H9 (cell line): ENCODE measurements around the gene KMT2C. TPM values are rescaled to one million over a fixed set of nuclear protein-coding genes. Genes with fewer than 3 reads are reported as not detected.

ENCODE experiments used
- DNase-seq: peaks from one replicate; pipeline ENCODE4 v3.0.0-alpha.2; 2017
- H2AFZ ChIP-seq: one replicate; pipeline ENCODE4 v1.6.1; 2013; ENCODE audit warnings: mild to moderate bottlenecking, low read length, control low read depth, moderate library complexity
- H2AK5ac ChIP-seq: 2 replicates; pipeline ENCODE4 v1.6.1; 2013; ENCODE audit warnings: low read length, control low read depth, mixed read lengths; ENCODE audit not compliant: insufficient read length
- H2BK120ac ChIP-seq: one replicate; pipeline ENCODE4 v1.6.1; 2013; ENCODE audit warnings: low read depth, mild to moderate bottlenecking, low read length, control low read depth, inconsistent platforms; ENCODE audit not compliant: poor library complexity, severe bottlenecking
- H2BK12ac ChIP-seq: 2 replicates; pipeline ENCODE4 v1.6.1; 2013; ENCODE audit warnings: low read length, control low read depth, mixed read lengths, low read depth; ENCODE audit not compliant: insufficient read length
- H2BK15ac ChIP-seq: 2 replicates; pipeline ENCODE4 v1.6.1; 2013; ENCODE audit warnings: low read depth, low read length, control low read depth
- H2BK20ac ChIP-seq: one replicate; pipeline ENCODE4 v1.6.1; 2013; ENCODE audit warnings: low read depth, mild to moderate bottlenecking, low read length, control low read depth, inconsistent platforms; ENCODE audit not compliant: poor library complexity, severe bottlenecking
- H2BK5ac ChIP-seq: 2 replicates; pipeline ENCODE4 v1.6.1; 2013; ENCODE audit warnings: low read length, control low read depth, mixed read lengths; ENCODE audit not compliant: insufficient read length
- H3K14ac ChIP-seq: 2 replicates; pipeline ENCODE4 v1.6.1; 2013; ENCODE audit warnings: low read length, control low read depth; ENCODE audit not compliant: insufficient read depth
- H3K18ac ChIP-seq: 2 replicates; pipeline ENCODE4 v1.6.1; 2013; ENCODE audit warnings: low read depth, mild to moderate bottlenecking, mixed read lengths, low read length, control low read depth; ENCODE audit not compliant: insufficient read length
- H3K23ac ChIP-seq: 2 replicates; pipeline ENCODE4 v1.6.1; 2013; ENCODE audit warnings: low read length, control low read depth, mixed read lengths, low read depth; ENCODE audit not compliant: insufficient read length
- H3K23me2 ChIP-seq: 2 replicates; pipeline ENCODE4 v1.6.1; 2013; ENCODE audit warnings: low read depth, mild to moderate bottlenecking, mixed read lengths, low read length, control low read depth; ENCODE audit not compliant: insufficient read length, poor library complexity, severe bottlenecking
- H3K27ac ChIP-seq: 2 replicates; pipeline ENCODE4 v1.5.1; 2013; ENCODE audit warnings: low read length, control low read depth, mixed read lengths, low read depth; ENCODE audit not compliant: insufficient read length
- H3K27me3 ChIP-seq: 2 replicates; pipeline ENCODE4 v1.6.1; 2013; ENCODE audit warnings: low read length, control low read depth, inconsistent platforms; ENCODE audit not compliant: insufficient read depth
- H3K4ac ChIP-seq: 2 replicates; pipeline ENCODE4 v1.6.1; 2013; ENCODE audit warnings: low read depth, mild to moderate bottlenecking, control low read depth, inconsistent platforms, low read length, moderate library complexity
- H3K4me1 ChIP-seq: 2 replicates; pipeline ENCODE4 v1.6.1; 2013; ENCODE audit warnings: low read length, control low read depth, inconsistent platforms; ENCODE audit not compliant: insufficient read depth
- H3K4me2 ChIP-seq: 2 replicates; pipeline ENCODE4 v1.6.1; 2013; ENCODE audit warnings: low read length, control low read depth, mixed read lengths; ENCODE audit not compliant: insufficient read length, insufficient read depth
- H3K56ac ChIP-seq: 2 replicates; pipeline ENCODE4 v1.6.1; 2013; ENCODE audit warnings: low read depth, mild to moderate bottlenecking, mixed read lengths, low read length, control low read depth; ENCODE audit not compliant: insufficient read length
- H3K79me1 ChIP-seq: 2 replicates; pipeline ENCODE4 v1.6.1; 2013; ENCODE audit warnings: low read depth, mild to moderate bottlenecking, moderate library complexity, low read length, control low read depth, inconsistent platforms; ENCODE audit not compliant: insufficient read depth, poor library complexity, severe bottlenecking
- H3K79me2 ChIP-seq: 2 replicates; pipeline ENCODE4 v1.6.1; 2013; ENCODE audit warnings: low read length, control low read depth, inconsistent platforms; ENCODE audit not compliant: insufficient read depth
- H3K9ac ChIP-seq: 2 replicates; pipeline ENCODE4 v1.6.1; 2013; ENCODE audit warnings: low read length, control low read depth, mixed read lengths; ENCODE audit not compliant: insufficient read length; ENCODE audit errors: extremely low read depth
- H3K9me3 ChIP-seq: one replicate; pipeline ENCODE4 v1.6.1; 2013; ENCODE audit warnings: low read depth, low read length, inconsistent platforms; ENCODE audit not compliant: control insufficient read depth
- H3T11ph ChIP-seq: one replicate; pipeline ENCODE4 v1.6.1; 2013; ENCODE audit warnings: mild to moderate bottlenecking, low read length, control low read depth, inconsistent platforms
- H4K20me1 ChIP-seq: one replicate; pipeline ENCODE4 v1.6.1; 2013; ENCODE audit not compliant: control insufficient read depth, insufficient read length, insufficient read depth
- H4K5ac ChIP-seq: 2 replicates; pipeline ENCODE4 v1.6.1; 2013; ENCODE audit warnings: low read depth, mild to moderate bottlenecking, mixed read lengths, low read length, control low read depth; ENCODE audit not compliant: insufficient read length
- H4K8ac ChIP-seq: replicated peaks from 2 replicates; pipeline ENCODE4 v1.6.1; 2013; ENCODE audit warnings: low read length, control low read depth, mixed read lengths, low read depth; ENCODE audit not compliant: insufficient read length
- H4K91ac ChIP-seq: 2 replicates; pipeline ENCODE4 v1.6.1; 2013; ENCODE audit warnings: low read depth, mild to moderate bottlenecking, moderate library complexity, mixed read lengths, low read length, control low read depth; ENCODE audit not compliant: insufficient read length
- H3K27ac Mint-ChIP-seq, 3 experiments: 2 replicates in 2 of 3; 3 replicates in 1 of 3; pipeline ENCODE4 v1.8.0; 2020 to 2021; ENCODE audit warnings: mixed read lengths in 3 of 3, mild to moderate bottlenecking in 1 of 3, moderate library complexity in 1 of 3
- H3K27me3 Mint-ChIP-seq: 2 replicates; pipeline ENCODE4 v1.8.0; 2021; ENCODE audit warnings: low read depth, mild to moderate bottlenecking, moderate library complexity, mixed read lengths
- H3K36me3 Mint-ChIP-seq, 3 experiments: 2 replicates in 2 of 3; 3 replicates in 1 of 3; pipeline ENCODE4 v1.8.0; 2020 to 2021; ENCODE audit warnings: low read depth in 3 of 3, mixed read lengths in 3 of 3; ENCODE audit not compliant: insufficient read depth in 1 of 3
- H3K4me1 Mint-ChIP-seq, 2 experiments: 2 replicates each; pipeline ENCODE4 v1.8.0; 2020; ENCODE audit warnings: mixed read lengths in 2 of 2
- H3K4me3 Mint-ChIP-seq, 2 experiments: 2 replicates in 1 of 2; 3 replicates in 1 of 2; pipeline ENCODE4 v1.8.0; 2020 to 2021; ENCODE audit warnings: mild to moderate bottlenecking in 2 of 2, mixed read lengths in 2 of 2, moderate library complexity in 1 of 2
- H3K9me3 Mint-ChIP-seq, 2 experiments: 2 replicates in 1 of 2; 3 replicates in 1 of 2; pipeline ENCODE4 v1.8.0; 2020; ENCODE audit warnings: mild to moderate bottlenecking in 2 of 2, mixed read lengths in 2 of 2, moderate library complexity in 1 of 2
- CTCF ChIP-seq: fragments of 200-600 bp; sonication (generic); conservative IDR thresholded peaks from 3 replicates; pipeline ENCODE4 v1.8.0; 2021; ENCODE audit warnings: antibody characterized with exemption, mild to moderate bottlenecking
- WGBS: extraction: QIAGEN DNeasy Blood & Tissue Kit; methylation state at CpG from one replicate; pipeline ENCODE4 v1.1.7; 2013; ENCODE audit warnings: missing lambda C conversion rate, low lambda C conversion rate, mixed read lengths; ENCODE audit not compliant: insufficient read length; ENCODE audit errors: extremely low coverage; 5-methylcytosine and 5-hydroxymethylcytosine counted together
- total RNA-seq: library from RNA; stranded (reverse); gene quantifications from 2 replicates; pipeline ENCODE4 v1.2.1, GENCODE V29; 2021

The KMT2C gene
- total RNA-seq, 1 experiment from 2014 or later, result 32.2 TPM

- H2BK15ac ChIP-seq, result no peak overlapping the region
- no peaks in the 10 kb centered on the region for H3K79me1 ChIP-seq
- no peaks in the 10 kb centered on the region for H3K4me1 ChIP-seq
- no peaks in the 10 kb centered on the region for H3K9me3 ChIP-seq
- H2BK12ac ChIP-seq, result no peak overlapping the region
- no peaks in the 10 kb centered on the region for H3K27me3 Mint-ChIP-seq
- peaks cover 0 to 2% of the 10 kb centered on the region in 2 experiments; a peak in 1 of 4 replicates for H3K4me1 Mint-ChIP-seq
- no peak overlapping the region for H3K9ac ChIP-seq
- H2AFZ ChIP-seq, result no peak overlapping the region
- H3K36me3 Mint-ChIP-seq, result peaks cover 8 to 23% (median 13%) of the 10 kb centered on the region in 3 experiments; a peak in 5 of 7 replicates
- WGBS, result no CpG with 5 or more reads among the region's 5 CpGs
- no peak overlapping the region for H4K5ac ChIP-seq
- no peaks in the 10 kb centered on the region for H4K20me1 ChIP-seq
- H2BK20ac ChIP-seq, result no peak overlapping the region
- no peak overlapping the region for H3K4me3 Mint-ChIP-seq
- no peak overlapping the region for H3K18ac ChIP-seq
- H4K91ac ChIP-seq, result no peak overlapping the region
- H2AK5ac ChIP-seq, result no peak overlapping the region
- H2BK120ac ChIP-seq, result no peak overlapping the region
- no peak for TF ChIP-seq CTCF
- H3K27ac ChIP-seq, result no peak overlapping the region
- H3K56ac ChIP-seq, result no peak overlapping the region
- no peaks in the 10 kb centered on the region for H3K27me3 ChIP-seq
- no peak overlapping the region for H3K14ac ChIP-seq
- H3K23ac ChIP-seq, result no peak overlapping the region
- no peak overlapping the region for H2BK5ac ChIP-seq
- no peak overlapping the region for H3K27ac Mint-ChIP-seq
- H3K4ac ChIP-seq, result no peak overlapping the region
- no peak overlapping the region for H3T11ph ChIP-seq
- DNase-seq, result no peak
- H3K23me2 ChIP-seq, result no peaks in the 10 kb centered on the region
- no peaks in the 10 kb centered on the region for H3K79me2 ChIP-seq
- H3K9me3 Mint-ChIP-seq, result no peaks in the 10 kb centered on the region
- no peak overlapping the region for H4K8ac ChIP-seq
- H3K4me2 ChIP-seq, result no peak overlapping the region
These were observed 332.1 kb downstream of the KMT2C start for GRCh38 chr7:152103691-152104090.
